Hepatocyte (in vitro differentiated cells): Measurements from ENCODE around the gene ZFP91.

Experiments used
- CTCF ChIP-seq: fragments of 200-600 bp; sonication (generic); IDR thresholded peaks from 2 replicates; pipeline ENCODE4 v1.5.1; 2016; ENCODE audit warnings: antibody characterized with exemption, mild to moderate bottlenecking; ENCODE audit not compliant: poor library complexity
- EZH2 ChIP-seq: fragments of 200-600 bp; sonication (generic); IDR thresholded peaks from 2 replicates; pipeline ENCODE4 v1.6.1; 2016; ENCODE audit warnings: antibody characterized with exemption, mild to moderate bottlenecking, borderline replicate concordance
- EZH2phosphoT487 ChIP-seq: fragments of 200-600 bp; sonication (generic); IDR thresholded peaks from one replicate; pipeline ENCODE4 v1.6.1; 2018; ENCODE audit warnings: antibody characterized with exemption, mild to moderate bottlenecking, low read depth, moderate library complexity; ENCODE audit not compliant: unreplicated experiment, severe bottlenecking

GRCh38 chr11:58617976-58618557 lies 39.2 kb downstream of the ZFP91 start:
- TF ChIP-seq CTCF (peak; percentile 12), EZH2 (no peak), EZH2phosphoT487 (no peak)
